ENCODE measurements around the gene THSD7A.

DNA sequence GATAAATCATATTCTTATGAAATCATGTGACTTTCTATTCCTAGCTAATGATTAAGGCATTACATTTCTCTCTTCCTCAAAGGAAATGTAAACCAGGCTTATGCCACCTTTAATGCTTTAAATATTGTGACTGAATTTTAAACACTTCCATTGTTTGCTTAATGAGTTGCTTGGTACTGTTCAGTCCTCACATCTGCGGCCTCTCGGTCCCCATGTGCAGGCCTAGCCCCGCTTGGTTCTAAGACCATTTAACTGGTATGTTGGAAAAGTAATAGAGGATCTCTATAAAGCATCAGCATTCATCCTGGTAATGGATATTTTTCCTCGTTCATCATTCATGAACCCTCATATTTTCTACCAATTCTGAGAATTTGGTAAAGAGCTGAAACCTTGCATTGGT is 27.4 kb downstream of the THSD7A start:
- TF ChIP-seq, protein P1, sequence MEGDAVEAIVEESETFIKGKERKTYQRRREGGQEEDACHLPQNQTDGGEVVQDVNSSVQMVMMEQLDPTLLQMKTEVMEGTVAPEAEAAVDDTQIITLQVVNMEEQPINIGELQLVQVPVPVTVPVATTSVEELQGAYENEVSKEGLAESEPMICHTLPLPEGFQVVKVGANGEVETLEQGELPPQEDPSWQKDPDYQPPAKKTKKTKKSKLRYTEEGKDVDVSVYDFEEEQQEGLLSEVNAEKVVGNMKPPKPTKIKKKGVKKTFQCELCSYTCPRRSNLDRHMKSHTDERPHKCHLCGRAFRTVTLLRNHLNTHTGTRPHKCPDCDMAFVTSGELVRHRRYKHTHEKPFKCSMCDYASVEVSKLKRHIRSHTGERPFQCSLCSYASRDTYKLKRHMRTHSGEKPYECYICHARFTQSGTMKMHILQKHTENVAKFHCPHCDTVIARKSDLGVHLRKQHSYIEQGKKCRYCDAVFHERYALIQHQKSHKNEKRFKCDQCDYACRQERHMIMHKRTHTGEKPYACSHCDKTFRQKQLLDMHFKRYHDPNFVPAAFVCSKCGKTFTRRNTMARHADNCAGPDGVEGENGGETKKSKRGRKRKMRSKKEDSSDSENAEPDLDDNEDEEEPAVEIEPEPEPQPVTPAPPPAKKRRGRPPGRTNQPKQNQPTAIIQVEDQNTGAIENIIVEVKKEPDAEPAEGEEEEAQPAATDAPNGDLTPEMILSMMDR (IDR thresholded peaks at IDR 0.05; ENCODE audit: poor library complexity), result no peak
- TF ChIP-seq EZH2 (IDR thresholded peaks at IDR 0.05; ENCODE audit: borderline replicate concordance) (no peak), EZH2phosphoT487 (IDR thresholded peaks at IDR 0.05; ENCODE audit: low read depth, severe bottlenecking, unreplicated experiment) (no peak)

Measured in hepatocyte (in vitro differentiated cells).